Pericardium fibroblast (primary cell): ENCODE measurements around the gene ZNF222. TPM values are rescaled to one million over a fixed set of nuclear protein-coding genes. Genes with fewer than 3 reads are reported as not detected.

Experiments
- total RNA-seq: library from RNA; depleted of rRNA; stranded (reverse); fragments of >200 nt; gene quantifications from 2 replicates; pipeline ENCODE4 v1.2.3, GENCODE V29; 2015

The ZNF222 gene
- 0.26 and 2.1 TPM in 2 replicates for total RNA-seq

DNA sequence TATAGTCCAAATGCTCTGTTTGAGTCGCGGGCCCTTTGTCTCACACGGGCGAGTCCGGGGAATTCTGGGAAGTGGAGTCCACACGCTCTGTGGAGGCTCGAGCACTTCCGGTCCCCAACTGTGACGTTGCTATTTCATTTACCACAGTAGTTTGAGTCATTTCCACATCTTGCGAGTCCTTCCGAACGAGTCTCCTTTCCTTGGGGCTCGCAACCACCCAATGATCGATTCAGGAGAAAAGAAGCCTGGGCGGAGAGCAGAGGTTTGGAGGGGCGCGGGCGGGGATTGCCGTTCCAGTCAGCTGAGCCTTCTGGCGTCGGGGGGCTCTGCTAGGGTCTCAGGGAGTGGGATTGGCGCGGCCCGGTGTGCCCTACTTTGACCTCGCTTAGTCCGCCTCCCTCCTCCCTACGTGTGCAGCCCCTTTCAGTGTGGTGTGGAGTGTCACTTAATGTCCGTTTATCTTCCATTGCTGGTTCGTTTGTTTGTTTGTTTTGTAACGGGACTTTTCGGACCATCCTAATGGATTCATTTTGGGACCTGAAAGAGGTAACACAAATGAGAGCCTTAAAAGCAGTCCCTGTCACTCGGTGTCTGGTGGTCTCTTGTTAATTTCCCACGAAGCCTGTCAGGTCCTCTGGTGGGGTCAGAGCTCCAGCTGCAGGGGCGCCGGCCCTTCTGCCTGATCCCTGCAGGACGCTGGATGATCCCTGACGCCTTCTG lies at the start of gene ZNF222:
Gene ZNF222 (plus strand): TSS at position 163 of the 720 bp plus-strand sequence. CDS start 58 bp downstream, at position 221.

DNA sequence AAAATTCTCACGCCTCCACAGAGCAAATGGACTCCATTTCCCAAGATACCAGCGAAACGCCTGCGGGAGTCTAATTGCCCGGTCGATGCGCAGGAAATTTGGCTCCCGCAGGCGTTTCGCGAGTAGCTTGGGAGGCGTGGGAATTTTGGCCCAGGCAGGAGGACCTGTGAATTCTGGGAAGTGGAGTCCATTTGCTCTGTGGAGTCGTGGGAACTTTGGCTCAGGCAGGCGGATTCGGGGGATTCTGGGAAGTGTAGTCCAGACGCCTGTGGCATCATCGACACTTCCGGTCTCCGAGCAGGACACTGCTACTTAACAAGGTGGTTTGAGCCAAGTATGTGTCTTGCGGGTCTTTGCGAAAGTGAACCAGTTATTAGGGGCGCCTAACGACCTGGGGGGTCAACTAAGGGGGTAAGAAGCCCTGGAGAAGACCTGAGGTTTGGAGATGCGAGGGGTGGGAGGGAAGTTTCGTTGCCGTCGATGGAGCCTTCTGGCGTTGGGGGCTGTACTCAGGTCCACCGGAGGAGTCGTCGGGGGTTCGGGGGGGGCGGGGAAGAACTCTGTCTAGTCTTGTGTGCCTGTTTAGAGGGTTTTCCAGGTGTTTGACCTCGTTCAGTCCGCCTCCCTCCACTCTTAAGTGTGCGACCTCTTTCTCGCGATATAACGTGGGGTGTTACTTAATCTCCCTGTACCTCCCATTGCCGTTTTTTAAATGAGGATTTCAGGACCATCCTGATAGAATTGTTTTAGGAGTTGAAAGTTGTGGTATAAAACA lies 41.1 kb upstream of the ZNF222 start, which contains the start of gene ZNF155:
Gene ZNF155 (plus strand): TSS at position 277 of the 775 bp plus-strand sequence. CDS start 4,356 bp downstream, outside the sequence.

GRCh38 chr19:44002566-44003460 lies 22.4 kb upstream of the ZNF222 start, which contains the start of gene ZNF230:
ZNF230 (plus strand) TSS chr19:44002957; CDS start chr19:44007079, 4,122 bp downstream.

DNA sequence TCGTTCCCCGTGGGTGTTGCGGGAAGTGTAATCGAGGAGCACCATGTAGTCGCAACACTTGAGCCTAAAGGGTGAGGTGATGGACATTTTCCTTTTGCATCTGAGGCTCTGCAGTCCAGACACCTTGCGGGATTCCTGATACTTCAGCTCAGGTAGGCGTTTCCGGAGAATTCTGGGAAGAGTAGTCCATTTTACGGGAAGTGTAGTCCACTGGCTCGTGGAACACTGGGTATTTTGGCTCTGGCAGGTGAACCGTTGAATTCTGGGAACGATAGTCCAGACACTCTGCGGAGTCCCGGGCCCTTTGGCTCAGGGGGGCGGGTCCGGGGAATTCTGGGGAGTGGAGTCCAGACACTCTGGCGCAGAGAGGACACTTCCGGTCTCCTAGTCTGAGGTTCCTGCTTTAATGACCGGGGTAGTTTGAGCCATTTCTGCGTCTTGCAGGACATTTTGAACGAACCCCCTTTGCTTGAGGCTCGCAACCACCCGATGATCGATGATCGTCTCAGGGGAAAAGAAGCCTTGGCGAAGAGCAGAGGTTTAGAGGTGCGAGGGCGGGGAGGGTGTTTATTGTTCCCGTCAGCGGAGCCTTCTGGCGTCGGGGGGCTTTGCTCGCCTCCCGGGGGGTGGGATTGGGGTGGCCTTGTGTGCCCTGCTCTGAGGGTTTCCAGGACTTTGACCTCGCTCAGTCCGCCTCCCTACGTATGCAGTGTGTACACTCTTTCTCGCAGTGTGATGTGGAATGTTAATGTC lies 26.6 kb downstream of the ZNF222 start, which contains the start of gene ZNF223:
Gene ZNF223 (plus strand): TSS at position 387 of the 753 bp plus-strand sequence. CDS start 3,141 bp downstream, outside the sequence.

GRCh38 chr19:44071824-44072542 lies 46.8 kb downstream of the ZNF222 start, which contains the start of gene ZNF284:
ZNF284 (plus strand) TSS chr19:44072159; CDS start chr19:44076390, 4,231 bp downstream.

Other genes with a start within 250 kb of the ZNF222 start
- not detected in 2 replicates for gene KCNN4, start 244.4 kb upstream of the ZNF222 start, total RNA-seq
- gene LYPD5, start 222.9 kb upstream of the ZNF222 start, total RNA-seq, result 0.82 and 0.94 TPM in 2 replicates
- 2.7 and 3.7 TPM in 2 replicates for gene ZNF283, start 198.1 kb upstream of the ZNF222 start, total RNA-seq
- 2.6 and 3.3 TPM in 2 replicates for gene ZNF404, start 141.4 kb upstream of the ZNF222 start, total RNA-seq
- 5.4 and 7.7 TPM in 2 replicates for gene ZNF45, start 90.1 kb upstream of the ZNF222 start, total RNA-seq
- gene ZNF221, start 74.2 kb upstream of the ZNF222 start, total RNA-seq, result 4.3 and 6.3 TPM in 2 replicates
- gene ZNF155, start 41.2 kb upstream of the ZNF222 start, total RNA-seq, result 5.0 and 6.3 TPM in 2 replicates
- gene ZNF230, start 22.4 kb upstream of the ZNF222 start, total RNA-seq, result 3.7 and 4.0 TPM in 2 replicates
- 1.3 and 8.8 TPM in 2 replicates for gene ZNF223, start 26.7 kb downstream of the ZNF222 start, total RNA-seq
- gene ZNF284, start 46.8 kb downstream of the ZNF222 start, total RNA-seq, result 1.8 and 1.9 TPM in 2 replicates
- gene ZNF224, start 69.0 kb downstream of the ZNF222 start, total RNA-seq, result 7.8 and 8.3 TPM in 2 replicates
- 2.4 and 2.8 TPM in 2 replicates for gene ZNF225, start 88.0 kb downstream of the ZNF222 start, total RNA-seq
- 3.9 and 4.0 TPM in 2 replicates for gene ZNF234, start 116.2 kb downstream of the ZNF222 start, total RNA-seq
- 4.0 and 15.2 TPM in 2 replicates for gene ZNF226, start 139.7 kb downstream of the ZNF222 start, total RNA-seq
- 5.1 and 8.1 TPM in 2 replicates for gene ZNF227, start 187.2 kb downstream of the ZNF222 start, total RNA-seq
- gene ZNF233, start 234.5 kb downstream of the ZNF222 start, total RNA-seq, result 0.35 and 0.60 TPM in 2 replicates